OCI-LY3 (cell line): ENCODE measurements around the gene SRGAP2B.
"Not testable (repeated sequence)": the region's sequence is repeated elsewhere in the genome, so short reads cannot be mapped to it uniquely, and the experiment has no call there.

Source experiments
- EZH2phosphoT487 ChIP-seq: fragments of 200-600 bp; shearing (Covaris generic); IDR thresholded peaks from 2 replicates; pipeline ENCODE4 v1.6.1; 2018; ENCODE audit warnings: antibody characterized with exemption, mixed run types, low read depth
- TF ChIP-seq, protein P1 (sequence below): fragments of 200-600, 300-600 bp; sonication (generic); IDR thresholded peaks from 2 replicates; pipeline ENCODE4 v1.5.1; 2014; ENCODE audit warnings: antibody characterized with exemption, low read length, low read depth

DNA sequence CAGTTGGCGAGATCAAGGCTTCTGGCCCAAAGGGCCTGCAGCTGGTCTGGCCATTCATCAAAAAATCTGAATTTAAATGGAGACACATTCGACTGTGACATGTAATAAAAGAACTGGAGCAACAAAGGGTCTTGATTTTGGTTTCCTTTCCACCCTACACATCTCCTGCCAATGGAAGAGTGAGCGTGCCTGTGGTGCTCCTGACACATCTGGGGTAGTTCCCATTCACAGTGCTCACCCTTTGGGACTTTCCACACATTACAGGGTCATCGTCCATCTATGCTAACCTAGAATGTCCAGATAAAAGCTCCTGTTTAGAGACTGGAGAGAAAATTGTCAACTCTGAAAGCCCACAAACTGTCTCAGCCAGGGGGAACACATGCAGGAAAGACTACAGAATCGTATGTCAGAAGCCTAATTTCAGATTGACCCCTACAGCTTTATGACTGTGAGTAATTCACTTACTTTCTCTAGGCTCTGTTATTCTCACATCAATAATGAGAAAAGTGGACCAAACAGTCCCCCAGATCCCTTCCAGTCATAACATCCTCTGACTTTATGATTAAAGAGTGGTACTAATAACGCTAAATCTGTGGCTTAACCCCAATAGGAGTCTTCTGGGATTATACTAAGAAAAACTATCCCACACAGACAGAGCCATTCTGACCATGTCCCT is 46.8 kb downstream of the SRGAP2B start:
- TF ChIP-seq, protein P1, sequence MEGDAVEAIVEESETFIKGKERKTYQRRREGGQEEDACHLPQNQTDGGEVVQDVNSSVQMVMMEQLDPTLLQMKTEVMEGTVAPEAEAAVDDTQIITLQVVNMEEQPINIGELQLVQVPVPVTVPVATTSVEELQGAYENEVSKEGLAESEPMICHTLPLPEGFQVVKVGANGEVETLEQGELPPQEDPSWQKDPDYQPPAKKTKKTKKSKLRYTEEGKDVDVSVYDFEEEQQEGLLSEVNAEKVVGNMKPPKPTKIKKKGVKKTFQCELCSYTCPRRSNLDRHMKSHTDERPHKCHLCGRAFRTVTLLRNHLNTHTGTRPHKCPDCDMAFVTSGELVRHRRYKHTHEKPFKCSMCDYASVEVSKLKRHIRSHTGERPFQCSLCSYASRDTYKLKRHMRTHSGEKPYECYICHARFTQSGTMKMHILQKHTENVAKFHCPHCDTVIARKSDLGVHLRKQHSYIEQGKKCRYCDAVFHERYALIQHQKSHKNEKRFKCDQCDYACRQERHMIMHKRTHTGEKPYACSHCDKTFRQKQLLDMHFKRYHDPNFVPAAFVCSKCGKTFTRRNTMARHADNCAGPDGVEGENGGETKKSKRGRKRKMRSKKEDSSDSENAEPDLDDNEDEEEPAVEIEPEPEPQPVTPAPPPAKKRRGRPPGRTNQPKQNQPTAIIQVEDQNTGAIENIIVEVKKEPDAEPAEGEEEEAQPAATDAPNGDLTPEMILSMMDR, result not testable (repeated sequence)
- not testable (repeated sequence) for TF ChIP-seq EZH2phosphoT487
